Adrenal gland (tissue), 12 donors: ENCODE results near the gene CEND1. TPM values are rescaled to one million over a fixed set of nuclear protein-coding genes. Genes with fewer than 3 reads are reported as not detected.

Experiments used
- DNase-seq, 7 donors: peaks; one replicate each; pipeline ENCODE4 v3.0.0-alpha.2; 2019 to 2020
- H3K27ac ChIP-seq, 5 donors: fragments of 200-600 bp; sonication (generic) in 4 of 5; 1 replicate in 3 of 5; 2 replicates in 2 of 5; pipeline versions ENCODE4 v1.5.1 to v1.8.0; 2016 to 2020; ENCODE audit warnings: mild to moderate bottlenecking in 1 of 5
- H3K27me3 ChIP-seq: fragments of 200-600 bp; 2 replicates; pipeline ENCODE4 v1.8.0; 2021
- H3K36me3 ChIP-seq, 2 donors: fragments of 200-600 bp; replicated peaks in 1 of 2; 1 replicate in 1 of 2; 2 replicates in 1 of 2; pipeline versions ENCODE4 v1.5.1 to v1.8.0; 2018 to 2022
- H3K4me1 ChIP-seq, 2 donors: fragments of 200-600 bp; replicated peaks in 1 of 2; 1 replicate in 1 of 2; 2 replicates in 1 of 2; pipeline versions ENCODE4 v1.5.1 to v1.8.0; 2018 to 2021
- H3K4me3 ChIP-seq, 4 donors: fragments of 200-600 bp; sonication (generic) in 3 of 4; one replicate each; pipeline ENCODE4 v1.5.1; 2016 to 2018
- H3K9me3 ChIP-seq, 3 donors: fragments of 200-600 bp; sonication (generic) in 1 of 3; replicated peaks in 1 of 3; 1 replicate in 2 of 3; 2 replicates in 1 of 3; pipeline versions ENCODE4 v1.5.1 to v1.8.0; 2016 to 2021
- POLR2A ChIP-seq, 2 donors: fragments of 450-650 bp; IDR thresholded peaks; one replicate each; pipeline ENCODE4 v1.6.1; 2017; ENCODE audit warnings: antibody characterized with exemption in 2 of 2, mild to moderate bottlenecking in 2 of 2, moderate library complexity in 1 of 2
- WGBS, 4 donors: extraction: QIAGEN DNeasy Blood & Tissue Kit in 2 of 4; methylation state at CpG; one replicate each; pipeline versions ENCODE4 v1.1.5 to v1.1.7; 2013 to 2017; 5-methylcytosine and 5-hydroxymethylcytosine counted together
- intact Hi-C, 2 donors: fragments of 100-400 bp; cut with DNase I; formaldehyde crosslinking; loops; one replicate each; pipeline versions ENCODE4 v1.14.1 to v1.15.0; 2022 to 2023
- polyA plus RNA-seq, 3 donors: library from polyadenylated mRNA; stranded (reverse); fragments of 200-250 nt in 2 of 3; fragments of 350-450 nt in 1 of 3; fragmentation: Illumina TruSeq in 1 of 3; extraction: RNeasy Lipid Tissue Mini Kit (QIAGEN cat#74804) in 1 of 3; gene quantifications; one replicate each; pipeline ENCODE4 v1.2.3, GENCODE V29; 2013 to 2014
- total RNA-seq, 9 donors: library from RNA; depleted of rRNA in 4 of 9; stranded (reverse); fragments of >200 nt in 4 of 9; fragments of 120-200 nt in 1 of 9; fragmentation: NEBNext Ultra II Directional in 1 of 9; extraction: Animal tissue kit (Norgen Biotek cat#: 25700) in 1 of 9; gene quantifications; one replicate each; pipeline versions ENCODE4 v1.1.0 to v1.2.4, GENCODE V29; 2013 to 2023
- TF ChIP-seq, protein P1 (sequence below), 6 experiments: fragments of 450-650 bp in 4 of 6; fragments of 200-600 bp in 2 of 6; sonication (generic) in 1 of 6; IDR thresholded peaks; 1 replicate in 5 of 6; 2 replicates in 1 of 6; pipeline versions ENCODE4 v1.5.1 to v1.8.0; 2016 to 2021; ENCODE audit warnings: antibody characterized with exemption in 6 of 6, mild to moderate bottlenecking in 2 of 6, moderate library complexity in 1 of 6
- donor health status: healthy with polysubstance abuse.
- donor health status: Bipolar disorder and iron deficiency.
- donor health status: DM: yes; HTN: yes; CAD: no.
- donor health status: DM: no; HTN: no; CAD: no.
- donor health status: DM: no; HTN: no; CAD: no.
- donor health status: DM: yes; HTN: yes; CAD: no.

Gene CEND1
- total and polyA plus RNA-seq, 12 donors = 0.42 to 14.5 (median 3.0) TPM; not detected in 4

DNA sequence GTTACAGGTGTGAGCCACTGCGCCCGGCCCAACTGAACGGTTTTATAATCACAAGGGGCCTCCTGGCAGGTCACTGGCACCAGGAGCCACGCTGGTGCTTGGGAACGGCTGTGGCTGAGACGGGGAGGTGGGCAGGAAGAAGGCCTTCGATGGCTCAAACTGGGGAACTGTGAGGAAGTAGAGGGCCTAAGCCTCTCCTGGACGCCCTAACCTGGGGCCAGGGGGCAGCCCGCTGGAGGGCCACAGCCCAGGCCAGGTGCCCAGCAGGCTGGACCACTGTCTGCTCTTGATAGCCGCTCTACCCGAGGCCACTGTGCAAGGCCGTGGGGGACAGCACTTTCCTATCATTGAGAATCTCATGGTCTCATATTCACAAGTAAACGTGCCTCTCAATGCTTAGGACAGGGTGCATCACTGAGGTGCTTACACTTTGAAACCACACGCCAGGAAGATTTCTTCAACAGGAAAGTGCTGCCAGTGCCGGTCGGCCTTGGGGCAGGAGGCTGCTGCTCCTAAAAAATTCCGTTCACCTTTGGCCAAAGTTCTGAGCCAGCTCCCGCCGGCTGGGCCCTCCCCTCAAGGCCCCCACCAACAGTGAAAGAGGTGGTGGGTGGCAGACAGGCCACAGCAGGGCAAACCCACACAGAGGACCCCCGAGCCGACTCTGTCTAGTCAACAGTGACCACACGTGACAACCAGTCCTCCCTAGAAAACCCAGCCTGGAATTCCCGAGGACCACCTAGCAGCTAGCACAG, 19.8 kb downstream of the CEND1 start:
- H3K4me3 ChIP-seq = no peak overlapping the region
- H3K36me3 ChIP-seq = peaks cover 0 to 62% of the 10 kb centered on the region in 2 donors
- peaks cover 14 to 17% of the 10 kb centered on the region in 2 donors for H3K4me1 ChIP-seq
- H3K9me3 ChIP-seq = no peaks in the 10 kb centered on the region
- peak overlapping the region in 3 of 5 donors; percentile 29 to 71 (median 62) for H3K27ac ChIP-seq
- H3K27me3 ChIP-seq = no peaks in the 10 kb centered on the region
- WGBS, 4 donors = 63 to 66% (median 65%) methylated on average over 6 to 23 of the region's 23 CpGs
- intact Hi-C loops = no loop called here
- TF ChIP-seq POLR2A (IDR thresholded peaks at IDR 0.05) = no peak
- TF ChIP-seq, protein P1, sequence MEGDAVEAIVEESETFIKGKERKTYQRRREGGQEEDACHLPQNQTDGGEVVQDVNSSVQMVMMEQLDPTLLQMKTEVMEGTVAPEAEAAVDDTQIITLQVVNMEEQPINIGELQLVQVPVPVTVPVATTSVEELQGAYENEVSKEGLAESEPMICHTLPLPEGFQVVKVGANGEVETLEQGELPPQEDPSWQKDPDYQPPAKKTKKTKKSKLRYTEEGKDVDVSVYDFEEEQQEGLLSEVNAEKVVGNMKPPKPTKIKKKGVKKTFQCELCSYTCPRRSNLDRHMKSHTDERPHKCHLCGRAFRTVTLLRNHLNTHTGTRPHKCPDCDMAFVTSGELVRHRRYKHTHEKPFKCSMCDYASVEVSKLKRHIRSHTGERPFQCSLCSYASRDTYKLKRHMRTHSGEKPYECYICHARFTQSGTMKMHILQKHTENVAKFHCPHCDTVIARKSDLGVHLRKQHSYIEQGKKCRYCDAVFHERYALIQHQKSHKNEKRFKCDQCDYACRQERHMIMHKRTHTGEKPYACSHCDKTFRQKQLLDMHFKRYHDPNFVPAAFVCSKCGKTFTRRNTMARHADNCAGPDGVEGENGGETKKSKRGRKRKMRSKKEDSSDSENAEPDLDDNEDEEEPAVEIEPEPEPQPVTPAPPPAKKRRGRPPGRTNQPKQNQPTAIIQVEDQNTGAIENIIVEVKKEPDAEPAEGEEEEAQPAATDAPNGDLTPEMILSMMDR (IDR thresholded peaks at IDR 0.05) = no peak
- peak in 4 of 7 donors; percentile 27 to 52 (median 35) for DNase-seq

GRCh38 chr11:767238-767637, 22.7 kb downstream of the CEND1 start:
- peaks cover 0 to 72% of the 10 kb centered on the region in 2 donors for H3K36me3 ChIP-seq
- no peaks in the 10 kb centered on the region for H3K9me3 ChIP-seq
- no peaks in the 10 kb centered on the region for H3K4me1 ChIP-seq
- TF ChIP-seq, protein P1 (IDR thresholded peaks at IDR 0.05) = no peak
- no peak for TF ChIP-seq POLR2A (IDR thresholded peaks at IDR 0.05)
- no peaks in the 10 kb centered on the region for H3K27me3 ChIP-seq
- DNase-seq = no peak
- H3K4me3 ChIP-seq = no peak overlapping the region
- WGBS, 4 donors = 92 to 100% (median 94%) methylated on average over 3 to 11 of the region's 11 CpGs
- intact Hi-C loops = no loop called here
- no peak overlapping the region for H3K27ac ChIP-seq

- Histone ChIP-seq H3K27me3 (no peaks in the 10 kb centered on the region), H3K36me3 (peaks cover 0 to 69% of the 10 kb centered on the region in 2 donors), H3K27ac (no peak overlapping the region), H3K4me1 (no peaks in the 10 kb centered on the region), H3K4me3 (no peak overlapping the region), H3K9me3 (no peaks in the 10 kb centered on the region)
- WGBS, 4 donors = 87 to 95% (median 89%) methylated on average over 2 of the region's 2 CpGs
- intact Hi-C loops = no loop called here
- TF ChIP-seq, protein P1 (IDR thresholded peaks at IDR 0.05) = no peak
- DNase-seq = no peak
These were observed 23.0 kb downstream of the CEND1 start for GRCh38 chr11:766936-767210.

- H3K27me3 ChIP-seq = no peaks in the 10 kb centered on the region
- 54 to 71% (median 65%) methylated on average over 7 to 11 of the region's 11 CpGs for WGBS, 4 donors
- no peaks in the 10 kb centered on the region for H3K9me3 ChIP-seq
- TF ChIP-seq, protein P1 (IDR thresholded peaks at IDR 0.05) = no peak
- no peak for TF ChIP-seq POLR2A (IDR thresholded peaks at IDR 0.05)
- H3K4me1 ChIP-seq = no peaks in the 10 kb centered on the region
- intact Hi-C loops = no loop called here
- no peak overlapping the region for H3K27ac ChIP-seq
- no peak for DNase-seq
- peaks cover 0 to 69% of the 10 kb centered on the region in 2 donors for H3K36me3 ChIP-seq
- no peak overlapping the region for H3K4me3 ChIP-seq
These were observed 23.6 kb downstream of the CEND1 start for GRCh38 chr11:766106-766935.
